NCI-H1092 (cell line): ENCODE measurements around the gene HPX.

Experiments used
- DNase-seq: peaks from one replicate; lab custom pipeline; 2025; lab: John Stamatoyannopoulos, UW

The HPX gene, protein sequence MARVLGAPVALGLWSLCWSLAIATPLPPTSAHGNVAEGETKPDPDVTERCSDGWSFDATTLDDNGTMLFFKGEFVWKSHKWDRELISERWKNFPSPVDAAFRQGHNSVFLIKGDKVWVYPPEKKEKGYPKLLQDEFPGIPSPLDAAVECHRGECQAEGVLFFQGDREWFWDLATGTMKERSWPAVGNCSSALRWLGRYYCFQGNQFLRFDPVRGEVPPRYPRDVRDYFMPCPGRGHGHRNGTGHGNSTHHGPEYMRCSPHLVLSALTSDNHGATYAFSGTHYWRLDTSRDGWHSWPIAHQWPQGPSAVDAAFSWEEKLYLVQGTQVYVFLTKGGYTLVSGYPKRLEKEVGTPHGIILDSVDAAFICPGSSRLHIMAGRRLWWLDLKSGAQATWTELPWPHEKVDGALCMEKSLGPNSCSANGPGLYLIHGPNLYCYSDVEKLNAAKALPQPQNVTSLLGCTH

DNA sequence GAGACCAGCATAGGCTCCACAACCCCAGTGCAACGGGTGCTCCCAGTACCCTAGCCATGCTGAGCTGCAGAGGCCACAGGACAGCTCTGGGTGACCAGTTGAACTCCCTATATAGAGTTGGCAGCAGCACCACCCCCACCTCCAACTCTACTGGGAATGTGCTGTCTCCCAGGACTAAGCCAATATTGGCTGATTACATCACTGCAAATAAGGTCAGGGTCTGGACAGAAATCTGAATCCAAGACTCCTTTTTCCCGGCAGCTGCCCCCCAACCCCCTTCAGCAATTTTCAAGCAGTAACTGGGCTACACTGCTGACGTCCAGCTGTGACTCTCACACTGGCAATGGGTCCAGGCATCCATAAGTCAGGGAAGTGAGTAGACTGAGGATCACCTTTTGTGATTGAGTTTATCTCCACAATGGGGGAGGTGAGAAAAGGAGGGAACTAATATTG, at the start of gene HPX:
HPX (minus strand) TSS at position 82 of the 453 bp plus-strand sequence; CDS start at position 58, 24 bp downstream.
- DNase-seq: no peak

DNA sequence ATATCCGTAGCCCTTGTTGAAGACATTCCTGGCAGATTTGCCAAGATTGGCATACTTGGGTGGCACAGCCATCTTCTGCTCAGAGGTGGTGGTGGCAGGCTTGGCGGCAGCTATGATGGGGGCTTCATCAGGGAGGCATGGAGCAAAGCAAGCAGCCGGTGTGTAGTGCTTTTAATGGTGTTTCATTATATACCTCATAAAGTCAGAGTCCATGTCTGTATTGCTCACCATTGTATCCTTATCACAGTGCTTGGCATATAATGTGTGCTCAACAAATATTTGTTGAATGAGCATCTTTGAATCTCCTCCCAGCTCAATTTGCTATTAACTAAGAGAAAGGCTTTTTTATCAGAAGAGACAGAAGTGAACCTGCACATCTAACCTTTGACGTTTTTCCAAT, 48.5 kb upstream of the HPX start:
- no peak for DNase-seq

DNA sequence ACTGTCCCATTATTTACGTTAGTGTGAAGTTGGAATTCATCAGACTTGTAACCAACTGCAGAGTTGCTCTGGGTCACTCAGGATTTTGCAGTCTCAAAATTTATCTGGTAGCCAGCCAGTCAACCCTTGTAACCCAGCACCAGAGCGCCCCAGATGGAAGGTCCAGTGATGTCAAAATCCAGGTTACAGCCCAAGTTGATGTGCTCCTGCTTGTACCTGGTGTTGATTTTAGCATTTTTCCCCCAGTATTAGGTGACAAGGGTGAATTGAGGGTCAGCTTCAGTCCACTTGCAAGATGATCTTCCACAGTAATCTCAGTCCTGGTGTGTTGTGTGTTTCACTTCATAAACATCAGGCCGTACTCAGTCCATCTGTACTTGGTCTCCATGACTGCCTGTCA, 48.0 kb upstream of the HPX start:
- no peak for DNase-seq

DNA sequence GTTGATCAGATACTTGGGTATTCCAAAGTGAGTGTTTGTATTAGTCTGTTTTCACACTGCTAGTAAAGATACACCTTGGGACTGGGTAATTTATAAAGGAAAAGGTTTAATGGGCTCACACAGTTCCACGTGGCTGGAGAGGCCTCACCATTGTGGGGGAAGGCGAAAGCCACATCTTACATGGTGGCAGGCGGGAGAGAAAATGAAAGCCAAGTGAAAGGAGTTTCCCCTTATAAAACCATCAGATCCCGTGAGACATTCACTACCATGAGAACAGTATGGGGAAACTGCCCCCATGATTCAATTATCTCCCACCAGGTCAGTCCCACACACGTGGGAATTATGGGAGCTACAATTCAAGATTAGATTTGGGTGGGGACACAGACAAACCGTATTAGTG, 47.6 kb upstream of the HPX start:
- no peak for DNase-seq

DNA sequence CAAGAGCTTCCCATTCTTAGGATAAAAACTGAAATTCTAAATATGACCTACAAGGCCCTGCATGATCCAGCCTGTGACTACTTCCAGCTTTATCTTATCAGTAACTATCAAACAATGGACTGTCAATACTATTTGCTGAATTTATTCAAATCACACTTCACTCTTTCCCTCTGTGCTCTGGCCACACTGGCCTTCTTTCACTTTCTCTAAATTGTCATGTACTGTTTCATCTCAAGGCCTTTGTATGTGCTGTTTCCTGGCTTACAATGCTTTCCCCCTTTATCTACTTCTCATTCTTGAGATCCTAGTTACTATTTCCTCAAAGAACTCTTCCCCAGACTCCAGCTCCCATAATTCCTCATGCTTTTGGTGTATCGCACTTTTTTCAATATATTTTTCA, 46.2 kb upstream of the HPX start:
- DNase-seq: no peak

DNA sequence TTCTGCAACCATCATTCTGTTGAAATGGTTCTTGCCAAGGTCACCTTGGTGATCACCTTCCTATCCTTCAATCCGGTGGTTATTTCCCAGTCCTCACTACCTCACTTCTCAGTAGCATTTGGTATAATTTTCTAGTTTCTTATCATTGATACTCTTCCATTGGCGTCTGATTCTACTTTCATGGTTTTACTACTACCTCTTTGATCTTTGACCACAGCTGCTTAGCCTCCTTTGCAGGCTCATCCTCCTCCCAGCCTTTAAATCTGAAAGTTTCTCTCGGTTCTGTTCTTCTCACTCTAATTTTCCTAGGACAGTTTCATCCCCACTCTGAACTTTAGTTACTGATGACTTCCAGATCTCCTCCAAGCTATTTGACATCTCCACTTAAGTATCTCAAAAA, 45.5 kb upstream of the HPX start:
- DNase-seq: no peak

DNA sequence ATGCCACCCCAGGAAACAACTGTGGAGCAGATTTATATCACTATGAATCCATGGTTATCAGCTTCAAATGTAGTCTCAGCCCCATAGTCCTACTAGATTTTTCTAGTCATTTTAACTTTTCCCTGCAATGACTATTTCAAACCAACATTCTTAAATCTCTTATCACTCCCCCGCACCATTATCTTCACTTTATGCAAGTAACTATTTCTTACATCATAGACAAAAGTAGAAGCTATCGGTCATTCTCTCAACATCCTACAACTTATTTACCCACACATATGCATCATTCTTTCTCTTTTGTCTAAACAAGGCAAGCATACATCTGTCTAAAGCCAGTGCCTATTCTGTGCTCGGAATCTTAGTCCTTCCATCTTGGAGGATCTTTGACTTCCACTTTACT, 44.9 kb upstream of the HPX start:
- no peak for DNase-seq

DNA sequence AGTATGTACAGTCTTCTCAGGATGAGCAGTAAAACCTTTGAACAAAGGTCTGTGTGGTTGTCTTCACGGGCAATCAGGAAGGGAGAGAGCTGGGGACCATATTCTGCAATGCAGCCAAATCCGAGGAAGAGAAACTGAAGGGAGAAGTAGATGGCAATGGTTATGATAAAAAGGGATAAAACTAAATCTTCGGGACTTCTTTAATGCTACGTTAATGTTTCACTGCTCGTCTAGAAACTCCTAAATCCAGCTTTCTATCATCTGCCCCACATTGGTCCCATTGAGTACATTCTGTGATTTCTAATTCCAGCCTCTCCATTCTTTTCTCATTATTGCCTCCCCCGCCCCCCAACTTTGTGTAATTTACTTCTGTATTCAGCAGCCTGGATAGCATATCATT, 42.2 kb upstream of the HPX start:
- no peak for DNase-seq

DNA sequence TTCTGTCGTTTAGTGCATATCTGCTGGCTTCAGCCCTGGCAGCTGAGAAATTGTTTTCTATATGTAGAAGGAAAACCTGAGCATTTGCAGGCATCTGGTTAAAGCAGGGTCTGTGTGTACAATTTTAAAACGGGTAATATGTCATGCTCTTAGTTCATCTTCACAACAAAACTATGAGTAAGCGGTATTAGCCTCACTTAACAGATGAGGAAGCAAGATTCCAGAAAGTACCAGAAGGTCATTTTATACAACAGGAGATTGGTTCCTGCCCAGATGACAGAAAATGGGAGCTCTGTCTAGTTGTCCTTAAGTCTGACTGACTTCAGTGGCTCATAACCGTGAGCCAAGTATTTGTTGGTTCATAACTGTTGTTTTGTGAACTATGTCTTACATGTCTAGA, 41.7 kb upstream of the HPX start:
- DNase-seq: no peak

DNA sequence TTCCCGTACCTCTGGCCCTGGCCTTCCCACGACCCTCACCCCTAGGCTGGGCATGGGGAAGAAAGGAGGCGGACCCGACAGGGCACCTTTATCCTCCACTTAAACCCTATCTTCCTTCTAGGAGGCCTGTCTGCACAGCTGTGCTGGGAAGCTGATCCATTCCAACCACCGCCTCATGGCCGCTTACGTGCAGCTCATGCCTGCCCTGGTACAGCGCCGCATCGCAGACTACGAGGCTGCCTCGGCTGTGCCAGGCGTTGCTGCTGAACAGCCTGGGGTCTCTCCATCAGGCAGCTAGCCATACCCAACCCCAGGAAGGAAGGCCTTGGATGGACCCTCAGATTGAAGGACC, 41.1 kb upstream of the HPX start:
- no peak for DNase-seq

DNA sequence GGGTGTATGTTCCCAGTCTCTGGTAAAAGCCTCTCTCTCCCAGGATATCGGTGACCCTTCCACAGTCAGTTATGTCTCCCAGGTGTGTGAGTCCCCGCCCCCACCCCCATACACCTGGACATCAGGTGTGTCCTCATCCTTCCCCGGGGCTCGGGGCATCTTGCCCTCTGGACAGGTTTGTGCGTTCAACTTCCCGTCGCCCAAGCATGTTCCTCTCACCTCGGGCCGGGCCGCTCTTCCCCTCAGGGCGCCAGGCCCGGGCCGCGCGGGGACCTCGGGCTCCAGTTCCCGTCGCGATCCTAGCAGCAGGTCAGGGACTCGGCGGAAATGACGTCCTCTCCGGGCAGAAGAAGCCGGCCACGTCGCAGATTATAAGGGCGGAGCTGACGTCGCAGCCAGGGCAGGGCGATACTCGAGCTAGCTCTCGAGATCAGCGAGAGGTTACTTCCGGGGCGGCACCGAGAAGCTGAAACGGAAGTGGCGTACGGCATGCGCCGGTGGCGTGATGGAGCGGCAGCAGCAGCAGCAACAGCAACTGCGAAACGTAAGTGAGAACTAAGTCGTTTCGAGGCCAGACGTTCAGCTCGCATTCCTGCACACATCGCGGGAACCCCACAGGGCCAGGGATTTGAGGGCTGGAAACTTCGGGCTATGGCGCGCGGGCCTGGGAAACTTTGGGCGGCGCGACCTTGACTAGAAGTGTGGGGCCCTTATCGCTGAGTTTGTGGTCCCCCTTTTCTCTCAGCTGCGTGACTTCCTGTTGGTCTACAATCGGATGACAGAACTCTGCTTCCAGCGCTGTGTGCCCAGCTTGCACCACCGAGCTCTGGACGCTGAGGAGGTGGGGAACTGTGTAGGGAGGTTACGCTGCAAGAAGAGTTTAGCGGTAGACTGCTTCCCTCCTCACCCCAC, 40.5 kb upstream of the HPX start, which contains the start of the genes ARFIP2 and TIMM10B:
ARFIP2 (minus strand) TSS at position 320 of the 912 bp plus-strand sequence. CDS start 910 bp downstream, outside the sequence.
TIMM10B (plus strand) TSS at position 490 of the 912 bp plus-strand sequence; CDS start at position 506, 16 bp downstream.
- DNase-seq: peak; percentile 97

DNA sequence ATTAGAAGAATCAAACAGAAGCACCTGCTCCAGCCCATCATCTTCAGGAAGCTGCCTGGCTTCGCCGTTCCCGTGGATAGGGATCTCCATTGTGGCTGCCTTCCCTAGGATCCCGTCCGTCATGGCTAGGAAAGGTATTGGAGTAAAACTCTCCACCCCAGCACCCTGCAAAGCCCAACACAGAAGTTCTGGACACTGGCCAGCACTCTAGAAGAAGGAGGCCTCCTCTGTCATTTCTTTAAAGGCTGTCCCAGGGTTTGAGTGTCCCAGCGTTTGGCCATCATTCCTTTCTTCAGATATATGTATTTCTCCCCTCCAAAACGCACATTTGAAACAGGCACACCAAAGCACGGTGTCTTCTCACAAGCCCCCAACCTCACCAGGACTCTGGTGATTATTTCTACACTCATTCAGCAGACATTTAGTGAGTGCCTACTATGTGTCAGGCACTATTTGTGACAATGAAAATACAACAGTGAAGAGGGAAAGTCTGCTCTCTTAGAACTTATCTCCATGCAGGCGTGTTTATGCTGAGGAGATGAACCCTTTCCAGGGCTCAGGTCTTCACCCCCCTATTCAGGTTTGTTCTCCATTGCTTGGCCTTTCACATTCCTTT, 39.6 kb upstream of the HPX start:
- DNase-seq: no peak

DNA sequence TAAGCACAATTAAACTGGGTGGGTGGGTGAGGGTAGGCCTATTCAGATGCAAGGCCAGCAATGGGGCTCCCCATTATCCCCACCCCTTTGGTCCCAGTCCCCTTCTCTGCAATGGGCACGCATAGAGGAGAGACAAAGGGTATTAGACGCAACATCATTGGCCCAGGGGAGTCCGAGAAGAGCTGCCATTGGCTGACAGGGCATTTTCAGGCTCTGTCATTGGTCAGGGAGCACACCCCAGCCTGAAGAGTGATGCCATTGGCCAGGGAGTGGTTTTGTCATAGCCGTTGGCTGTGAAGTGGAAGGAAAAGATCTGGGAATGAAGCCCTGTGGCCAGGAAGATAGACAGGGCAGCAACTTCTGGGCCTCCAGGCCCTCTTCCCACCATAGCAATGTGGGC, 35.8 kb upstream of the HPX start:
- no peak for DNase-seq

DNA sequence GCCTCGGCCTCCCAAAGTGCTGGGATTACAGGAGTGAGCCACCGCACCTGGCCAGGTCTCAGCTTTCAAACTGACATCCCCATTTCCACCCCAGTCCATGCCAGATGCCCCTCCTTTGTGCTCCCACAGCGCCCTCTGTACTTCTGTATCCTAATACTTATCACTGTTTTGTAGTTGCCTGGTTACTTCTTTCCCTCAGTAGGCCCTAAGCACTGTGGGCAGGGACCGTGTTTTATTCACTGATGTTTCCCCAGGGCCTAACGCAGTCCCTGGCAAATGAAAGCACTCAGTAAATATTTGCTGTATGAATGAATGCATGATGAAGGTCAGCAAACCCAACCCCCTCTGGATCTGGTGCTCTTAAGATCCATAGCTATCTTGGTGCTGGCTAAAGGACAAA, 35.1 kb upstream of the HPX start:
- DNase-seq: no peak

DNA sequence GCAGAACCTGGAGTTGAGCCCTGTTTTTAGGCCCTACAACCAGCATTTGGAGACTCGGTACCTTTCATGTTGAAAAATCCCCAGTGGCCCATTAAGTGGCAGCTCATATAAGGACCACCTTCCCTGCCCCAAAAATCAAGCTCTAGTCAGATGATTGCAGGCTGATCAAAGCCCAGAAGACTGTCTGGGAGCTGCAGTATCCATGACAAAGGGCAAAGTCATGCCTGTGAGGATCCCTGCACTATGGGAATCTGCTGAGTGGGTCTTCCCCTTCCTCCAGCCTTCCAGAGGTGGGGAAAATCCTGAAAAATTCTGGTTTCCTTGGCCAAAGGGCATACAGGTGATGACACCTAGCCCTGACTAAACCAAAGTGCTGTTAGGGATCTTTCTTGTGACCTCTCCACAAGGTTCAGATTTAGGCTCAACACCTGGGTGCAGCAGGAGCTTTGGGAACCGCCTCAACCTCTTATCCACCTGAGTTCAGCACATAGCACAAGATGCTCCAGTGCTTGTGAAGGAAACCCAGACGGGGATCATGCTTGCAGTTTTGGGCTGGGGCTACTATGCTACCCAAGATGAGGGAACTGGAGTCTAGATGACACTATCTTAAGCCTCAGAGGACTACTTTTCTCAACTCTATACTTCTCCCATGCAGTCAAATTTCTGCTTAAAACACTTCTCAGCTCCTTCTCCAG, 34.2 kb upstream of the HPX start:
- no peak for DNase-seq

DNA sequence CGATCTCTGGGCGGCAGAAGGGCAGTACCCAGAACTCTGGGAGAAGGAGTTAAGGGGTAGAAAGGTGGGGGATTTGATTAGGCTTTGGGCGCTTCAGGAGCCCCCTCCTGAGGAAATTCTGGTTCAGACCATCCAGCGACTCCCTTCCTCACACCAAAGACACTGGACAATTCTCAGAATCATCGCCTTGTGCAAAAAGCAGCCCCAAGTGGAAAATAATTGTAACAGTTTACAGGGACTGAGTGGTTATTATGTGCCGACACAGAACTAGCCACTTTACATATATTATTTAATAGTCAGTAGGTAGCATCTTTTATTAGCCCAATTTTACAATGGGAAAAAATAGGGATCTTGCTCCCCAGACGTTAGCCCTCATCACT, 33.6 kb upstream of the HPX start:
- DNase-seq: no peak

DNA sequence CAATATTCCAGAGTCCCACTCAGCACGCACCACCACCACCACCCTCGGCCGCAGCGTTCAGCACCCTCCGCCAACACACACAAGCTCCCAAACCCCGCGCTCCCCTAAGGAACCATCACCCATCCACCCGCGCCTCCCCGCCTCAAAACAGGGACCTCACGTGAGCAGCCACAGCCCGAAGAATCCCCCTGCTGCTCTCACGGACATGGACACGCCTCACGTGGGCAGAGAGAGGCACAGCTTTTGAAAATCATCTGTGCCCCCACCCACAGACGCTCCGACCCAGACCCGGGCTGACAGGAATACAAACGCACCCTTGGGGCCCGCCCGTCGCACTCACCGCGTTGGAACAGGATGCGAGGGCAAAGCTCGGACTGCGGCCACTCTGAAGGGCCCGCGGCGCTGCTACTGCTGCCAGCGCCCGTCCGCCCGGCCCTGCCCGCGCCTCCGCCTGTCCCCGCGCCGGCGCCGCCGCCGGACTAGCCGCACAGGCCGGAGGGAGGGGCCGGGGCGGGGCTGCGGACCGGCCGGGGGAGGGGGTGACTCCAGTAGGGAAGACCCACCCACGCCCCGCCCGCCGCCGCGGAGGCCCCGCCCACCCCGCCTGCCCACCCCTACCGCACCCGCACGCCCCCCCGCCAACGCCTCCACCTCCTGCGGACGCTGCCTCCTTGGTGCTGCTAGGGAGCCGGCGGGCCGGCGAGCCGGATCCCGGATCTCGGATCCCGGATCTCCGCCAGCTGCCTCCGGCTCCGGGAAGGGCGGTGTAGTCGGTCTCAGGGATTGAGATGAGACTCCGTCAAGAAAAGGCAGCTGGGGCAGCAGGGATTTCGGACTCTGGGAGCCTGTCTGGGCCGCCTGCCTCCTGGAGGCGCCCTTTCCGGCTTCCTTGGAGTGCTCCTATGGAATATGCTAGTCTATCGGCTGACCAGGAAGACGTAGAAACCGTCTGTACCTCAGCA, 32.9 kb upstream of the HPX start, which contains the start of gene TRIM3:
TRIM3 (minus strand) TSS at position 491 of the 962 bp plus-strand sequence. CDS start 8,246 bp downstream, outside the sequence.
- peak; percentile 79 for DNase-seq

DNA sequence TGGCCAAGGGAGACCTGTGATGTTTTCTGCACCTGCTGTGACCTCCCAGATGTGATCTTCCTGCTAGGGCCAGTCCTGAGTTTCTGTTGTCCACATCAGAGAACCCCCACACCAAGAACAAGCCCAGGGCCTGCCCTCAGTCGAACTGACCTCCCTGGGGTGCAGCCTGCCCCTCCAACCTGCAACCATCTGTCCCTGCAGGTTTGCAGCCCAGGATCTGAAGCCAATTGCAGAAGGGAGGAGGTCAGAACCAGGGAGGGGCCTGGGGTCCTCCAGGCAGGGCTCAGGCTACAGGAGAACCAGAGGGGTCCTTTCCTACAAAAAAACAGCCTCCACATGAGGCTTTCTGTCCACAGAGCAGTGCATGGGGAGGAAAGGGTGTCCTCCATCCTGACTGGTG, 32.1 kb upstream of the HPX start:
- no peak for DNase-seq

DNA sequence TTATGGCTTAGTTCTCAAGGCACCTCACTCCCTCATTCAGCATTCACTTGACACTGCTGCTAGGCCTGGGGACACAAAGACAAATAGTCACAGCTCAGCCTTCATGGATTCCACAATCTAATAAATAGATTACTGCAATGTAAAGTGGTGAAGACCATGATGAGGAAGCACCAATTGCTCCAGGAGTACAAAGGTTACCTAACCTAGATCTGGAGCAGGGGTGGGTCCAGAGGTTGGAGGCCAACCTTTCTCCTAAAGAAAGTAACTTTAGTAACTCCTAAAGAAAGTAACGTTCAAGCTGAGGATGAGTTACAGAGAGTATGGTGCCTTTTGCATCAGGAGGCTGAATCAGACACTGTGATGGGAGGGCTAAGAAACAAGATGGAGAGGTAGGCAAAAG, 28.8 kb upstream of the HPX start:
- no peak for DNase-seq

DNA sequence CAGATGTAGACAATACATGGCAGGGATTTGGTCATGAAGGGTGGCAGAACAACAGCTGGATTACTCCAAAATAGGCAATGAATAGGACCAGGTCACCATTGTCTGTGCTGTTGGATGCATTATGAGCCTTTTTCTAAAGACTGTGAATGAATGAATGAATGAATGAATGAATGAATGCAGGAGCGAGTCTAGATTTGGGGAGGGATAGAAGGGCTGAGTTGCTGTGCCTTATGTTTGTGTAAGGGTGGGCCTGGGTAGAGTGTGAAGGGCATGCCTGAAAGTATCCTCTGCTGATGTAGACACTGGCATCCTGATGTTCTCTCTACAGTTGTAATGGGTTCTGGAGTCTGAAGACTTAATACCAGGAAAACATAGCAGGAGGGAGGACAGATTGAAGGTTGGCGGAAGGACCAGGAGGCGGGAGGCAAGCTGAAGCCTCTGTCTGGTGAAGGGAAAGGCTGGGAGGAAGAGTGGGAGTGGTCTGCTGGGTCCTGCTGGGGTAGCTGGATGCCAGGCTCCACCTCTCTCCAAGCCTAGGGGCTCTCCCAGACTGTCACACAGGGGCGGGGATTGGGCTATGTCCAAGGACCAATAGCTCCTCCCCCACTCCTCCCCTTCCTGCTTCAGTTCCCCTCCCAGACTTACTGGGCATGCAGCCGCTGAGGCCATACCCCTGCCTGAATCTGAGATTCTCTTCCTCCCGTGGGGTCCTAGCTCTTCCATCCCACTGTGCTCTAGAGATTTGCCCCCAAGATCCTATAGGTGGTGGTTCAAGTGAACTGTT, 28.1 kb upstream of the HPX start:
- no peak for DNase-seq
